HG03097 (cell line): ENCODE data around the gene NDUFS3.
"Not testable (repeated sequence)": the region's sequence is repeated elsewhere in the genome, so short reads cannot be mapped to it uniquely, and the experiment has no call there.

Source experiments
- ATAC-seq: cut with Tn5 transposase; IDR thresholded peaks from one replicate; pipeline ENCODE4 v1.9.1; 2021; ENCODE audit not compliant: unreplicated experiment, low FRiP score

Gene NDUFS3

DNA sequence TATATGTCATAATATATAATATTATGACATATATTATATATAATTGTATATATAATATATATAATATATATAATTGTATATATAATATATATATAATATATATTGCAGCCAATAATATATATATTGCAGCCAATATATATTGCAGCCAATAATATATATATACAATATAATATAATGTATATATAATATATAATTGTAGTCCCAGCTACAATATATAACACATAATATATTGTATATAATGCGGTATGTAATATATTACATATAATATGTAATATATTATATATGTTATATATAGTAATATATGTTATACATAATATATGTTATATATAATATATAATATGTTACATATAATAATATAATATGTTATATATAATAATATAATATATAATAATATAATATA, 20.2 kb upstream of the NDUFS3 start:
- ATAC-seq, result no peak

GRCh38 chr11:47560426-47560825, 18.4 kb upstream of the NDUFS3 start:
- no peak for ATAC-seq

- ATAC-seq, result not testable (repeated sequence)
Observed at GRCh38 chr11:47562393-47562792, 16.5 kb upstream of the NDUFS3 start.

GRCh38 chr11:47564366-47564765, 14.5 kb upstream of the NDUFS3 start:
- not testable (repeated sequence) for ATAC-seq

GRCh38 chr11:47564933-47565339, 13.9 kb upstream of the NDUFS3 start:
- peak; percentile 28 for ATAC-seq

DNA sequence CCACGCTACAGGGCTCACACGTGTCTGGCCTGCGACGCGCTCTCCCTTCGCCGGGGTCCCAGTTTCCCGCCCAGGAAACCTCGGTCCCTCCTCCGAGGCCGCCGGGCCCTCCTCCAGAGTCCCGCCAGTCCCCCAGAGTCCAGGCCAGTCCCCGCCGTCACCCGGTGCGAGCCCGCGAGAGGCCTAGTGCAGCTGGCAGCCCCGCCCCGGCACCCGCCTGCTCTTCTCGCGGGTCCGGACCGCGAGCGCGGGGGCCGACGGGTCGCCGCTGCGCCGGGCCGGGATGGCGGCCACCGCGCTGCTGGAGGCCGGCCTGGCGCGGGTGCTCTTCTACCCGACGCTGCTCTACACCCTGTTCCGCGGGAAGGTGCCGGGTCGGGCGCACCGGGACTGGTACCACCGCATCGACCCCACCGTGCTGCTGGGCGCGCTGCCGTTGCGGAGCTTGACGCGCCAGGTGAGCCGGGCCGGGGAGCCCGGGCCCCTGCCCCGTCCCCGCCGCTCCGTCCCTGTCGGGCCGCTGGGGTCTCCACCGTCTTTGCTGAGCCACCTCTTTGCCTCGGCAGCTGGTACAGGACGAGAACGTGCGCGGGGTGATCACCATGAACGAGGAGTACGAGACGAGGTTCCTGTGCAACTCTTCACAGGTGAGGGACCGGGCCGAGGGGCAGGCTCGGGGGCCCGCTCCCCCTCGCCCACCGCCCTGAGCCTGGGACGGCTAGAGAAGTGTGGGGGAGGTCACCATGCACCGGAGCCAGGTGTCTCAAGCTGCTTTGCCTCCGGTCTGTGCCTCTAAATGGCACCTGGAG, 13.3 kb upstream of the NDUFS3 start, which contains the start of gene PTPMT1:
TSS of gene PTPMT1 (plus strand) at position 260 of the 809 bp plus-strand sequence. CDS start at position 284, 24 bp downstream.
- peak; percentile 89 for ATAC-seq

DNA sequence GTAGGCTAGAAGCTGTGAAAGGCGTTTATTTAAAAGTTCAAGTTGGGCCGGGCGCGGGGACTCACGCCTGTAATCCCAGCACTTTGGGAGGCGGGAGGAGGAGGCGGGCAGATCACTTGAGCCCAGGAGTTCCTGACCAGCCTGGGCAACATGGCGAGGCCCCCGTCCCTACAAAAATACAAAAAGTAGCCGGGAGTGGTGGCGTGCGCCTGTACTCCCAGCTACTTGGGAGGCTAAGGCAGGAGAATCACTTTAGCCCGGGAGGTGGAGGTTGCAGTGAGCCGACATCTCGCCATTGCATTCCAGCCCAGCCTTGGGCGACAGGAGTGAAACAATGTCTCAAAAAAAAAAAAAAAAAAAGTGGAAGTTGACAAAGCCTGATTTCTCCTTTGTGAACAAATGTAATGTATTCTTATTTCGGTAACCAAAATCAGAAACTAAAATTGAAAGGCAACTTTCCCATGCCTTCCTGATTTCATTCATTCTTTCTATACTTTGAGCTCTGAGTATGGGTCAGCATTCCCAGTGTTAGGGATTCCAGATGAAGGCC, 12.7 kb upstream of the NDUFS3 start:
- no peak for ATAC-seq

GRCh38 chr11:47569646-47570045, 9.2 kb upstream of the NDUFS3 start:
- no peak for ATAC-seq

DNA sequence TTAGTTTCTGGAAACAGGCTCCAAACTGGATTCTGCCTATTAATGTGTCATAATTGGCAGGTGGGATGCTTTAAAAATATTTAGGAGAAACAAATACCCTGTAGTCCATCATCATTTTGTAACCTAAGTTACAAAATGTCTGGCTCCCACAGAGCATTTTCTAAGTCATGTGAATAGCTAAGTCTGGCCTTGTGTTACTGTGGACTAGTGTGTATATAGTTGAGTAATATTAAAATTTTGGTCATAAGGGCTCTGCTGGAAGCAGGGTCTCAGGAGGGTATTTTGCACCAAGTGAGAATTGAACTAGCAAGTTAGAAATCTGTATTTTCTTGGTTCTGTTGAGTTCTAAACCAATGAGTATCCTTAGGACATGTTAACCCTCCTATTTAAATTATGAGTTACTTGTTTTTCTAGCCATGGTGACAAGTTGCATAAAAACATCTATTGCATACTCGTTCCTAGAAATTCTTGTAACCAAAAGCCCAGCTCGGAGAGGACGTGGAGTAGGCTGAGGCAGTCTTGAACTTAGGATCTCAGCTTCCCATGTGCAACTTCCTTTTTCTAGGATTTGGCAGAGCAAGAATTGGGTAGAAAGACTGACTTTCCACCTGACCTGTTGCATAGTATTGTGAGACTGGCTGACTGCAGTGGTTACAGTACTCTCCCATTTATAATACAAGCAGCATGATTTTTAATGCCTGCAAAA, 8.1 kb upstream of the NDUFS3 start:
- ATAC-seq, result no peak

GRCh38 chr11:47571357-47571729, 7.5 kb upstream of the NDUFS3 start:
- ATAC-seq, result no peak

DNA sequence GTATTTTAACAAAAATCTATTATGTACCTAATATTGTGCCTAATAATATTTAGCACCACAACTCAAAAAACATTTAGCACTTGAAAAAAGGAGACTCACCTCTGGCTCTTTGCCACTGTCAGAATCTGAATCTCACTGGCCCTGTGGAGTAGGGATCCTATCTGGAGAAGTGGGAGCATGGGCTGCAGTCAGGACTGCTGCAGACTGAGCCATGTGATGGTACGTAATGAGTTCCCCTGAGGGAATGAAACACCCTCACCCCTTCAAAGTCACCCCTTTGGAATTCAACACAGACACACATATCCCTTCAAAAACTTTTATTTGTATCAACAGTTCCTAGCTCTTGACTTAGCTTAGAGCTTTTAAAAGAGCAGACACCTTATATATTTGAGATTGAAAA, 7.0 kb upstream of the NDUFS3 start:
- ATAC-seq, result no peak

GRCh38 chr11:47572715-47573255, 6.1 kb upstream of the NDUFS3 start:
- ATAC-seq, result no peak

GRCh38 chr11:47573321-47573720, 5.6 kb upstream of the NDUFS3 start:
- no peak for ATAC-seq

DNA sequence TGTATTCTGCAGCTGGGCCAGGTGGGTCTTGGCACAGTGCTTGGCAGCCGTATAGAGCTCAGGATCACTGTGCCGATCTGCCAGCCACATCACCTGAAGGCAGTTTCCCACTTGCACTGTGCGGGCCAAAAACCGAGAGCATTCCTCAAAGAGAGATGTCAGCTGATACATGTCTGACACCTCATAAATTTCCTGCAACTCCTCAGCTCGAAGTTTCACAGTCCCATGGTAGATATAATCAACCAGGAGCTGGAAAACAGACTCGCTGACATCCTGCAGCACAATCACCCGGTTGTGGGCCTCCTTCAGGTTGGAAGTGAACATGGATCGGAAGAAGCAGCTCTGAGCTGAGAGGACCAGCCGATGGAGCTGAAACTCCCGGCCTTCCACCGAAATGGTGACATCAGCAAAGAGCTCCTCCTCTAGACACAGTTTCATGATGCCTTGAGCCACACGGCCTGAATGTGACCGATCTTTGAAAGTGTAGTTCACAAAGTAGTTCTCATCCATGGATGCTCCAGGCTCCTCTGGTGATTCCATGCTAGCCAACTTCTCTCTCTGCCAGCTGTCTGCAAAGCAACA, 1.3 kb upstream of the NDUFS3 start:
- no peak for ATAC-seq

DNA sequence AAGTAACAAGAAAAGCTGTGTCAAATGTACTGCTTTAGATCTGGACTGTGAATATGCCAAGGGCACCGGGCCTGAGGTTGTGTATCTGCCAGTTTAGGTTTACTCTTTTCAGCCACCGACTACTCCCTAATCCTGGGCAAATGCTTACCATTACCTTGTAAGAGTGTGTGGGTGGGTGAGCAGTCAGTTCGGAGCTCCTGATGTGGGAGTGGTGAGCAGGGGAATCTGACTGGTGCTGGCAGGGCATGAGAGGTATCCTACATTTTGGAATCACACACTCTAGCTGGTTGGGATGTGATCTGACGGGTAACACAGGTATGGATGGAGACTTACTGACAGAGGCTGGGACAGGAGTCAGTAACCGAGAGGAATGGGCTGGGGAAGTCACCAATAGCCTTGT, 5.0 kb downstream of the NDUFS3 start:
- no peak for ATAC-seq

- ATAC-seq, result no peak
Observed at GRCh38 chr11:47586098-47586855, 7.4 kb downstream of the NDUFS3 start, which contains the start of gene FAM180B. FAM180B (plus strand) TSS chr11:47586678; CDS start chr11:47586769, 91 bp downstream.

DNA sequence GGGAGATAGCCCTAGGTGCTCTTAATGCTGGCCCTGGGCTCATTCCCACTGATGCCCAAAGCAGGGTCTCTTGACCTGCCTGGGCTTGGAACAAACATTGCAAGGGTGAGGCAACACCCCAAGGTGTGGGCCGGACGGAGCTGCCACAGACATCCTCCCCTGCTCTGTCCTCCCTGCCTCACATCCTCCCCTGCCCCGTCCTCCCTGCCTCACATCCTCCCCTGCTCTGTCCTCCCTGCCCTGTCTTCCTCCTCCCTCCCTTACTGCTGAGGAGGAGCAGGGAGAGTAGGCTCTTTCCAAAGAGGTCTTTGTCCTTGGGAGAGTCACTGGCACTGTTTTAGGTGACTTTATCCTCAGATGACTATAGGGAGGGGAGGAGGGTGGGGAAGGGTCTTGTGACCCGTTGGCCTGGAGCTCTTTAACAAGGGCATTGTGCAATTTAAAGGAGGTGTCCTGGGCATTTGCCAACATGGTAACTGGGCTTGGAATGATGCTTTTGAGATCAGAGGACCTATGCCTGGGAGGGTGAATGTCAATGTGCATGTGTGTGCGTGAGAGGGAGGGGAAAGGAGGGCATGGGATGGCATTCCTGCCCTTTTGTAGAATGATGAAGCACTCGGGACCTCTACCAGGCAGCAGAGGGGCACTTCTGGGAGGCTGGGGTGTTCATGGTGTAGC, 8.3 kb downstream of the NDUFS3 start:
- ATAC-seq, result no peak

GRCh38 chr11:47587723-47588326, 9.0 kb downstream of the NDUFS3 start:
- ATAC-seq, result no peak

- no peak for ATAC-seq
Observed at GRCh38 chr11:47589118-47589517, 10.2 kb downstream of the NDUFS3 start.
